Measurements from ENCODE around the gene CBL.

DNA sequence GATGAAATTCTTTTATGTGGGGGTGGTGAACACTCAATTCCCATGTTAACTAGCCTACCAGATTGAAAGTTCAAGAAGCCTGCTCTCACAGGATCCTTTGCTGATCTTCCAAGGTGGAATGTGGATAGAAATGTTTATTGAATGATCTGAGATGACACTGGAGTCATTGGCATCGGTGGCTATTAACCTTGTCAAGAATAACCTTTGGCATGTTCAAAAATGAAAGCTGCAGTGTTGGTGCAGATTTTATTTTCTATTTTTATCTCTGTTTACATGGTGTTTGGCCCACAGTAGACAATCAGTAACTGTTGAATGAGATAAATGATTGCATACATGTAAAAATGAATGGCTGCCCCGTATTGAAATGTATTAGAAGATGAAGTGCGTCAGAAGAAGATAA, 91.8 kb downstream of the CBL start:
- no peak for TF ChIP-seq POLR2A (IDR thresholded peaks at IDR 0.05; ENCODE audit: low read depth, low read length)
- TF ChIP-seq TAF1 (IDR thresholded peaks at IDR 0.05; ENCODE audit: low read depth, low read length), result no peak

Data from GM12891 (cell line).